GM18520 (cell line): ENCODE data around the gene EEF2.

Experiments
- ATAC-seq: cut with Tn5 transposase; IDR thresholded peaks from one replicate; pipeline ENCODE4 v1.9.1; 2021; ENCODE audit not compliant: unreplicated experiment

The EEF2 gene

DNA sequence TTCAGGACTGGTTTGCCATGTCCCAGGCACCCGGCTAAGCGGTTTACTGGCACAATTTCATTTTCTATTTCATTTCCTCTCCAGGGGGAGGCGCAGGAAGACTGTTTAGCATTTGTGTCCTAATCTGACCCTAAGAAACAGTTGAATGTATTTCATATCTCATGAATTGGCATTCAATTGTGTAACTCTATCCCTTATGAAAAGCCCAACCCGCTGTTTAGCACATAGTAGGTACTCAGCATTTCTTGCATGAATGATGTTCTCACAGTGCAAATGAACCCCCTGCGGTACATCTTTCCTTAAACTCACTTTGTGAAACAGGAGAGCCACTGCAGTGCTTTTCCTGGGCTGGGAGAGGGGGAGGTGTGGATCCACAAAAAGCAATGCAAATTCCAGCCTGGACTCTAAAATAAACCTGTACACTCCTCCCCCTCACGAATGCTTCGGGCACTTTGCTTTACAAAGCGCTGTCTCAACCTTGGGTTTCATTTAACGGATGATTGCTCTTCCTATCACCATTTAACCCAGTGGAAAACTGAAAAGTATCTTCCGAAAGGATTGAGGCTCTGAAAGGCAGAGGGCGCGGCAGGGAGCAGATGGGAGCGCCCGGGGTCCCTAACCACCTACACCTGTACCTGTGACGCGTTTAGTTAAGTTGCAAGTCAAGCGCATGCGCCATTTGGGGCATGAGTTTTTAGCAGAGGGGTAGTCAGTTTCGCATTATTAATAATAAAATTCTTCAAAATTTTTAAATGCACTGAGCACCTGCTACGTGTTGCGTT is 1.2 kb upstream of the EEF2 start:
- ATAC-seq, result no peak

DNA sequence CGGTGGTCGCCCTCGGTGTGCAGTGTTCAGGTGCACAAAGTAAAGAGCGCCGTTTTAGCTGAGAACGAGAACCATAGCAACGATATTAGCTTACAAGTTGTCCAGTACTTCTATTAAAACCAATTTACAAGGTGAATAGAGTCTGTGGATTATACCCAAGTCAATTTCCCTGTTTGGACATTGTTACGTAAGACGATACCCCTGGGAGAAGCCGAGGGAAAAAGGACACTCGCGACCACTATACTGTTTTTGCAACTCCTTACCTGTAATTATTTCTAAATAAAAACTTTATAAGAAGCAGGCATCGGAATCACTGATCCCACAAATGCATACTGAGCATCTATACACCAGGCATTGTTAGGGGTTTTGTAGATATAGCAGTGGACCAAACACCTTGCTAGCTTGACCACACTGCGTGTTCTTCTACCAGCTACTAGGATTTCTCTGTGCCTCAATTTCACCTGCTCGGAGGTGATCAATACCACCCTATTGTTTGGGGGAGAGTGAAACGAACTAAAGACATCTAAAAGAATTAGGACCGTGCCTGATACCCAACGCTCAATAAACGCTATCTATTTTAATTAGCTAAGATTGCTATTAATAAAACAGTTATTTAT is 488 bp upstream of the EEF2 start:
- no peak for ATAC-seq

DNA sequence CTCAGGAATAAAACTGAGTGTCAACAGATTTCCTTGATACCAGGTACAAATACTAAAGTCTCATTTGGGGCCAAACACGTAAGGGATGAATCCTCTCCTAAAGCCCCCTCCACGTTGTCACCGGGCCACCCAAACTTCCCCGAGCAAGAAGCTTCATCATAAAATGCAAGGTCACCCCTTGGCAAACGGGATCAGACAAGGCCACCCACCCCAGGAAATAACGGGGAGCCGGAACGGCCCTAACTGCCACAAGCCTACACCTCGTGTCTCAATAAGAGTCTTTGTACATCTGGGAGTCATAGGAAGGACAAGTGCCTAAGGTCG is 717 bp downstream of the EEF2 start:
- no peak for ATAC-seq

DNA sequence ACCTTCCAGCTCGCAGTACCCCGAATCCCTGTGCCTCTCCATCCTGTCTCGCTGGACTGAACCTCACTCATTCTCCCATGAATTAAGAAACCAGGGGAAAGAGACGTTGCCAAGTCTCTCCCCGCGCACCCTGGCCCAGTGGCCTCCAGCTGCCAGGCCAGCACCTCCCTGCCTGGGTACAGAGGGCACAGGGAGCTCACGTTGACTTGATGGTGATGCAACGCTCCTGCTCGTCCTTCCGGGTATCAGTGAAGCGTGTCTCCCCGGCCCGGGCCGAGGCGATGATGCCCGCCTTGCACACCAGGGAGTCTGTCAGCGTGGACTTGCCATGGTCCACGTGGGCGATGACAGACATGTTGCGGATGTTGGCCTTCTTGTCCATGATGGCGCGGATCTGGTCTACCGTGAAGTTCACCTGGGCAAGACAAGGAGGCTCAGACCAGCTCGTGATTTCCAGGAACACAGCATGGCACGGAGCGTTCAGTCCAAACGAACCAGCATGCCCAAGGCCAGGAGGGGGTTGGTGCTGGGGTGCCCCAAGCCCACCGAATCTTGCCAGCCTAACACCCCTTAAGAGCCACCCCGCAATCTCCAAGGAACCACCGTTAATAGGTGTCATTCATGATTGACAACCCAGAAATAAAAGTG is 1.2 kb downstream of the EEF2 start:
- ATAC-seq, result no peak

DNA sequence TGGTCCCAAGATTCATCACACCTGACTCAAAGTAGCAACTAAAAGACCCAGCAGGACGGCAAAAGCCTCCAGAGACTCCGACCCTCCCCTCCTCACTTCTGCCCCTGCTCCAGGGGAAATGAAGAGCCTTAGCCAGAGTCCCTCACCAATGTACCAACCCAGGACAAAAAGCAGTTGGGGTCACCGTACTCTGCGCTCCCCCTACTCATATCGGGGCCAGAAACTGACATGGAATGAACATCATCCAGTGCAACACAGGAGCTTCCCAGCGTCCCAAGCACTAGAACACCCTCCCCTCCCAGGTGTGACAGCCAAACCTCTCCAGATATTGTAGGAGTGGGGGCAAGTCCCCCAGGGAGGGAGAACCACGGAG is 1.7 kb downstream of the EEF2 start:
- ATAC-seq, result no peak

DNA sequence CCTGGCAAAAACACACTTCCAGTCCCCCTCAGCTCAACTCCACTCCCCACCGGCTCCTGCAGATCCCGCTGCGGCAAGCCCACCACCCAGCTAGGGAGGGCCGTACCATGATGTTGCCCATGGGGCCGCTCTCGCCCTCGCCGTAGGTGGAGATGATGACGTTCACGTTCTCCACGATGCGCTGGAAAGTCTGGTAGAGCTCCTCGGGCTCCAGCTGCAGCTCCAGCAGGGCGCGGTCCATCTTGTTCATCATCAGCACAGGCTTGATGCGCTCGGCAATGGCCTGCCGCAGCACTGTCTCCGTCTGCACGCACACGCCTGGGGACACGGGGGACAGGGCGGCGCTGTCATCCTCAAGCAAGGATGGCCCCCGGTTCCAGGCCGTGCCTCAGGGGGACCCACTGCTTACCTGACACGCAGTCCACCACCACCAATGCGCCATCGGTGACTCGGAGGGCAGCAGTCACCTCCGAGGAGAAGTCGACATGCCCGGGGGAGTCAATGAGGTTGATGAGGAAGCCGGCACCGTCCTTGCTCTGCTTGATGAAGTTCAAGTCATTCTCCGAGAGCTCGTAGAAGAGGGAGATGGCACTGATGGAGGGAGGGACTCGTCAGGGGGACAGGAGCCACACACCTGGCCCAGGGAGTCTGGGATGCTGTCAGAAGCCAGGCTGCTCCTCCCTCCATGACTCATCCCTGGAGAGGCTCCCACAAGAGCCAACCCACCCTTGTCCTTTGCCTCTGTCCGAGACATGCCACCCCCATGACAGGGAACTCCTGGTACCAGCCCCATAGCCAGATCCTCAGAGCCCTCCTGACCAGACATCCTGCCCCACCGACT is 2.3 kb downstream of the EEF2 start:
- ATAC-seq, result no peak

DNA sequence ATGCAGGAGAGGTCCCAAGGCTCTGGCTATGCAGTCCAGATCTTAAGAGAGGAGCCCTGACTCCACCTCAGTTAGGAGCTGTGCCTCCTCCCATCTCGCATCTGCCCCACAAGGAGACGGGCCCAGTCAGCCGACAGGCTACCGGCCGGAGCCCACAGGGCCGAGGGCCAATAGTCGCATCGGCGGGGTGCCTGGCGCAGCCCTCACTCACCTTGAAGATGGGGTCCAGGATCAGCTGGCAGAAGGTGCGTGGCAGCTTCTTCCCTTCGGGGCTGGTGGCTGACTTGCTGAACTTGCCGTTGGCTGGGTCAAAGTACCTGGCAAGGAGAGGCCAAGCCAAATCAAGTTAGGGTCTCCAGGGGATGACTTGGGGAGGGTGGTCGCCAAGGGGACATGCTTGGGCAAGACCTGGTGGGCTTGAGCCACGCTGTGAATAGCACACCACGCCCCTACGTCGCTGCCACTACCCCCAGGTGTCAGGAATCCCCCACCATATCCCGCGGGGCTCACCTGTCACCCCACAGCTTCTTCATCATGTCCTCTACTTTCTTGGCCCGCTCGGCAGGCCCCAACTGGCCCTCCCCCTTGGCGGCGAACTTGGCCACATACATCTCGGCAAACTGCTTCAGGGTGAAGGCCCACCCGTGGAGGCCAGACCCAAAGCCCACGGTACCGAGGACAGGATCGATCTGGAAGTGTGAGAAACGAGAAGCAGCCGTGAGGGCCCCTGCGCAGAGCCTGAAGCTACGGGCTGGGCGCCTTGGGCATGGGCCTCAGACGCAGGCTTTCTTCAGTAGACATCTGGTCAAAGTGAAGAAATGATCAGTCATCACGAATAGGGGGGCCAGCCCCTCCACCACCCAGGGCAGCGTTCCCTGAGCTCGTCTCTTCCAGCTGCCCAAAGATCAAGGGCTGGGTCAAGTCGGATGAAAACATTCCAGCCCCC is 3.3 kb downstream of the EEF2 start:
- no peak for ATAC-seq

DNA sequence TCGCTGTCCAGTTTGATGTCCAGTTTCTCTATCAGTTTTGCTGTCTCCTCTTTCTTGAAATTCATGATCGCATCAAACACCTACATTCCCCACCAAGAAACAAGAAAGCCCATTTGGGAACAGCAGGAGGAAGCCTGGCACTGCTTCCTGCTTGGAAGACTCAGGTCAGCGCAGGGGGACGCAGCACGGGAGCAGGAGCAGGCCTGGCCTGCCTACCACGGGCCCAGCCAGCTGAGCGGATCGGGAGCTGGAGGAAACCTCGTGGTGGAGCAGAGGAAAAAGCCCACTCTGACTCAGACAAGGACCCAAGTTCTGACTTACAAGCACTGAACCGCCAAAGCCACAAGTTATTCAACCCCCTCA is 3.9 kb downstream of the EEF2 start:
- ATAC-seq, result no peak

DNA sequence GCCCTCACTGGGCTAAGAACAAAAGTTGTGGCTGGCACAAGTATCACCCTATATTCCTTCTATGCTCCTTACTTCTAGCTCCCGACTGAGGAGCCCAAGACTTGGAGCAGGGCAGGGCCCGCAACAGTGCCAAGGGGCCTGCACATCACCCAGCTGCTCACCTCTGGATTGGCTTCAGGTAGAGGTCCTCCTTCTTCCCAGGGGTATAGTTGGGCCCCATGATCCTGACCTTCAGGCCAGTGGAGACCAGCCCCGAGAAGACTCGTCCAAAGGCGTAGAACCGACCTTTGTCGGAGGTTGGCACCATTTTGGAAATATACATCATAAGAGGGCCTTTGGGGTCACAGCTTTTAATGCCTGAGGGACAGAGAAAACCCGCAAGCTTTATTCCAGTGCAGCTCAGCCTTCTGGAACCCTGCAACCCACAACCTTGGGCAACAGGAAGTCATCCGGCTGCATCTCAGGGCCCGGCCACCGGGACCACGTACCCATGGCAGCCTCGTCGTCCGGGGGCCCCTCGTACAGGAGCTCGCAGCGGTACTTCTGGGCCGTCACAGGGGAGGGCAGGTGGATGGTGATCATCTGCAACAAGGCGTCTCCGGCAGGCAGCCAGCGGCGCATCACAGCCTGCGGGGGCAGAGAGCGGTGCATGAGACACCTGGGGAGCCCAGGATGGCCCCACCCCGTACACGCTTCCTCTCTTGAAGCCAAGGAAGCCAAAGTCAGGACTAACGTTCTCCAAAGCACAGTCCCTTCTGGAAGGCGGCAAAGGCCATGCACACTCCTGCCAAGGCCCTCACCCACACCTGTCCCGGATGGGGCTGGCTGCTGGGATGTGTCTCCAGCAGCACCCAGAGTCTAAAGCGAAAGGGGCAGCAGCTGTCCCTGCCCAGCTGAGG is 4.7 kb downstream of the EEF2 start:
- ATAC-seq, result no peak

DNA sequence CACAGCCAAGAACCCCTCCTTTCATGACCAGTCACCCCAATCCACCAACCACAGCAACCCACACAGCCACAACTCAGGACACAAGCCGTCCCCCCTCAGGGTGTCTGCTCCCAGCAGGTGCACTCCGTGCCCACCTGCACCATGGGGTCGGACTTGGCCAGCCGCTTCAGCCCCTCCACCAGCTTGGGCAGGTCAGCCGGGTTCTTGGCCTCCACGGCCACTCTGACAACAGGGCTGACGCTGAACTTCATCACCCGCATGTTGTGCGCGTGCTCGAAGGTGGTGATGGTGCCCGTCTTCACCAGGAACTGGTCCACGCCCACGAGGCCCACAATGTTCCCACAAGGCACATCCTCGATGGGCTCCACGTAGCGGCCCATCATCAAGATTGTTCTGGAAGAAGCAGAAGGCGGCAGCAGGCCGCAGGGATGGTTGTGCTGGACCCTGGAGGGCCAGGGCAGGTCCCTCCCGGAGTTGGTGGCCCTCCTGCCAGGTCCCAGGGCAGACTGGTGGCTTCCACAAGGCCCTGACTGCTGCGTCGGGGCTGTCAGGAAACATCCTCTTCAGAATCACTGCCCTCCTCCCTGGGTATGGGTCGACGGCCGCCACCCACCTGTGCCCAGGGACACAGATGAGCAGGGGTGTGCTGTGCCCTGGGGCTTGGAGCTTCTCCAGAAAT is 5.5 kb downstream of the EEF2 start:
- no peak for ATAC-seq

DNA sequence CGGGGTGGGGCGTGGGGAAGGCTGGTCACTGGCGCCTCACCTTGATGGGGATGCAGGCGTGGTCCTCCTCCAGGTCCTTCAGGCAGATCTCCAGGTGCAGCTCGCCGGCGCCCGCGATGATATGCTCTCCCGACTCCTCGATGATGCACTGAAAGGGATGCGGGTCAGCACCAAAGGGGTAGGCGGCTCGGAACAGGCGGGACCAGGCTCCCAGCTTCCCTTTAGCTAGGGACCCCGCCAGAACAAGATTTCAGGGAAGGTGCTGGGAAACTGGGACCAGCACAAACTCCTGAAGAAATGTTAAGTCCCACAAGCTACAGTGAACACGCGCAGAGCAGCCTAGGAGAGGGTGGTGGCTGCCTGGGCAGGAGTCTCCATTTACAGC is 6.0 kb downstream of the EEF2 start:
- no peak for ATAC-seq

DNA sequence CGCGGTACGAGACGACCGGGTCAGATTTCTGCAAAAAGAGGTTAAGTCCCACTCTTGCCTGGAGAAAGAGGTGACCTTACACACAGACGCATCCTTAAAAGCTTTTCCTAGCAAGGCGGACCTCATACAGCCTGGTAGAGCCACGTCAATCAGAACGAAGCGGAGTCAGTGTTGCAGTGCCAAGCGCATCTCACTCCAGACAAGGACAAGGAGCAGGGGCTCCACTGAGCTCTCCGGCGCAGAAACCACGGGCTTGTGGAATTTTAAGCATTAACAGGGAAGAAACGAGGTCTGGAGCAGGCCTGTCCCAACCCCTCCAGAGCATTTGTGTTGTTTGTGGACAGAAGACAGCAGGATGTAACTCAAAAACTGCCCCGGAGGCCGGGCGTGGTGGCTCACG is 7.1 kb downstream of the EEF2 start:
- ATAC-seq, result no peak

DNA sequence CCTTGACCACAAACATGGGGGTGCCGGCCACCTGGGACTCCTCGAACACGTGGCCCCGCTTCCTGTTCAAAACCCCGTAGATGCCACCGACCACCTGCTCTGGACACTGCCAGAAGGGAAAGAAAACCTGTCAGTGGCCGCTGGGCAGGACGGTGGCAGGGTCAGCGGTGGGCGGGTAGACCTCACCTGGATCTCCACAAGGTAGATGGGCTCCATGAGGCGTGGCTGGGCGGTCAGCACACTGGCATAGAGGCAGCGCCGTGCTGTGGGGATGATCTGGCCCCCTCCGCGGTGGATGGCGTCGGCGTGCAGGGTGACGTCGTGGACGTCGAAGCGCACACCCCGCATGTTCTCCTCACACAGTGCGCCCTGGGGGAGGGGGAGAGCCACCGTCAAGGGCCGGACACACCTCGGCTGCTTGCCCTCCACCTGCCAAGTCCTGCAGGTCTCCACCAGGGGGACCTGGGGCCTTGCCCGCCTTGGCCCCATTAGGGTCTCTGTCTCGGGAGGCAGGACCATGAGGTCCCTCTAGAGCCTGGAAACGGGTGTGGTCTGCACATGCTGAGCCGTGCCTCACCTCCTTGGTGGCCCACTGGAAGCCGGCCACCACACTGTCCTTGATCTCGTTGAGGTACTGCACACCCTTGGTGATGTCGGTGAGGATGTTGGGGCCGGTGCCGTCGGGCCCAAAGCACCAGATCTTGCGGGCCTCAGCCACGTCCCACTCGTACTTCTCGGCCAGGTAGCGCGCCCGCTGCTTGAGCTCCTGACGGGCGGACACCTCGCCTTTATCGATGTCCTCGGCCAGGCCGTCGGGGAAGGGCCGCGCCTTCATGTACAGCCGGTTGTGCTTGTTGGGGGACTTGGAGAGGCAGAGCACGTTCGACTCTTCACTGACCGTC is 7.8 kb downstream of the EEF2 start:
- ATAC-seq, result no peak

DNA sequence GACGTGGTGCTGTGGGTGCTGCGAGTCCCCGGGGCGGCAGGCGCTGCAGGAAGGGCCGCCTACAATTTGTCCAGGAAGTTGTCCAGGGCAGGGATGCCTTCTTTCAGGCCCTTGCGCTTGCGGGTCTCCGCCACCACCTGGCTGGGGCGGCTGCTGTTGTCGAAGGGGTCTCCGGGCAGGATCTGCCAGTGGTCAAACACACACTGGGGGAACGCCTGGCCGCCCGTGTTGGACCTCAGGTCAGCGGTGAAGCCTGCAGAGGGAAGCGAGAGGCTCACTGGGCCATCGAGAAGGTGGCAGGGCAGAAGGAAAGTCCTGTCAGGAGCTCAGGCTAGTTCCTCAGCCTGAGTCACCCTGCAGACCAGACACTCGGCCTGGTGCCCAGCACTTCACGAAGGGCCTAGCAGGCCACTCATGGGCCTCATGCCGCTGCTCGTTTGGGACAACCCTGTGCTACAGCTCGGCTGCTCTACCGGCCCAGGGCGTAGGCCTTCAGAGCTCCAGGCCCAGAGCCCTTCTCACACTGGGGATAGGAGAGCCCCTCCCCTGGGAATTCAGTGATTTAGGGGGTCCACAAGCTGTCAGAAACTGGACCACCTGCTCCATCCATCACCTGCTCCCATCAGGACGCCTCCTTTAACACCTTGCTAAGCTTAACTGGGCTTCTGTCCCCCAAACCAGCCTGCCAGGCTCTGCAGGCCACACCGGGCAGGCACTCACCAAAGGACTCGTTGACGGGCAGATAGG is 8.6 kb downstream of the EEF2 start:
- no peak for ATAC-seq

DNA sequence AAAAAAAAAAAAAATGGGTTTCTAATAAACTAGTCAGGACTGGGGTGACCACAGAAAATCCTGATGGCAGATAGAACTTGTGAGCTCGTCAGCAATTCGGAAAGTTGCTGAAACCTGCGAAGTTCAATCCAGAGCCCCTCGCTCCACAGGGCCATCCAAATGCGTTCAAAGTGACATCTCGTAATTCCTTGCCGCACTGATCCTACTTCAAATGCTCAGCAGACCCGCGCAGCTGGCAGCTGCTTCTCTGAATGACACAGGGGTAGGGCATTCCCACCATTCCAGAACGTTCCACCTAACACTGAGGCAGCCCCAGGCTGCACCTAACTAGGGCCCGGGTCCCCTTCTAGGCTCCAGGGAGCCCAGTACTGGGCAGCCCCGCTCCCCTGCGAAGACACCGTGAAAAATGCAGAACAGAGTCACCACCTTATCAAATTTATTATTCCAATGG is 9.6 kb downstream of the EEF2 start:
- no peak for ATAC-seq

DNA sequence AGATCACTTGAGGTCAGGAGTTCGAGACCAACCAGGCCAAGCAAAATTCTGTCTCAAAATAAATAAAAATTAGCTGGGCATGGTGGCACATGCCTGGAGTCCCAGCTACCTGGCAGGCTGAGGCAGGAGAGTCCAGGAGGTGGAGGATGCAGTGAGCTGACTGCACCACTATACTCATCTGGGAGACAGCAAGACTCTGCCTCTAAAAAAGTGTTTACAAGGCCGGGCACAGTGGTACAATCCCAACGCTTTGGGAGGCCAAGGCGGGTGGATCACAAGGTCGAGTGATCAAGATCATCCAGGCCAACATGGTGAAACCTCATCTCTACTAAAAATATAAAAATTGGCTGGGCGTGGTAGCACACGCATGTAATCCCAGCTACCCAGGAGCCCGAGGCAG is 10.1 kb downstream of the EEF2 start:
- no peak for ATAC-seq
